HG03575 (cell line): Measurements from ENCODE around the gene EFCAB8.

Source experiments
- ATAC-seq: cut with Tn5 transposase; IDR thresholded peaks from one replicate; pipeline ENCODE4 v1.9.1; 2021; ENCODE audit not compliant: unreplicated experiment, insufficient number of reproducible peaks, low FRiP score; ENCODE audit errors: extremely low read depth

Gene EFCAB8

GRCh38 chr20:33008336-33009213, 149.9 kb downstream of the EFCAB8 start:
- ATAC-seq, result no peak

GRCh38 chr20:33009214-33010132, 150.8 kb downstream of the EFCAB8 start:
- ATAC-seq, result no peak

GRCh38 chr20:33010133-33010504, 151.4 kb downstream of the EFCAB8 start:
- no peak for ATAC-seq

GRCh38 chr20:33010674-33011449, 152.1 kb downstream of the EFCAB8 start:
- no peak for ATAC-seq
